ENCODE measurements around the gene RFT1. TPM values are rescaled to one million over a fixed set of nuclear protein-coding genes. Genes with fewer than 3 reads are reported as not detected.

Gene RFT1
- total and polyA plus RNA-seq, 2 experiments from 2014 or later = 11.3 to 13.3 TPM

GRCh38 chr3:53146319-53146891, 16.2 kb upstream of the RFT1 start (continued):
- TF ChIP-seq ZNF462 (CRISPR knock-in tag; IDR thresholded peaks at IDR 0.05) = no peak
- no peak for TF ChIP-seq ZNF114 (CRISPR knock-in tag; IDR thresholded peaks at IDR 0.05)
- TF ChIP-seq POLR2AphosphoS5 (IDR thresholded peaks at IDR 0.05; ENCODE audit: low read depth) = no peak
- TF ChIP-seq ZNF331 (CRISPR knock-in tag; IDR thresholded peaks at IDR 0.05; ENCODE audit: low read depth) = no peak
- TF ChIP-seq EZH2 (IDR thresholded peaks at IDR 0.05; ENCODE audit: low read depth, unreplicated experiment) = no peak
- TF ChIP-seq CTCF (conservative IDR thresholded peaks at IDR 0.05; ENCODE audit: low read depth in 2 of 2) = no peak
- no peak for TF ChIP-seq REST (IDR thresholded peaks at IDR 0.05; ENCODE audit: unreplicated experiment)
- TF ChIP-seq STAT1 (IDR thresholded peaks at IDR 0.05; ENCODE audit: unreplicated experiment) = no peak
- TF ChIP-seq JUNB (IDR thresholded peaks at IDR 0.05; ENCODE audit: unreplicated experiment) = no peak
